GM23338 (cell line): ENCODE measurements around the gene EXOC4.

ENCODE experiments used
- CREB1 ChIP-seq: fragments of 250-450 bp; sonication (Bioruptor Pico); IDR thresholded peaks from 2 replicates; pipeline ENCODE4 v1.5.0; 2020; ENCODE audit warnings: low read depth, mild to moderate bottlenecking, moderate library complexity
- CTCF ChIP-seq, 2 experiments: fragments of 200-600 bp in 1 of 2; sonication (generic) in 1 of 2; conservative IDR thresholded peaks; 2 replicates each; pipeline versions ENCODE4 v1.5.1 to v1.6.1; 2016 to 2017; ENCODE audit warnings: antibody characterized with exemption in 2 of 2, low read depth in 2 of 2, mild to moderate bottlenecking in 2 of 2, moderate library complexity in 1 of 2
- ETS1 ChIP-seq: IDR thresholded peaks from 2 replicates; pipeline ENCODE4 v1.6.1; 2016; ENCODE audit warnings: antibody characterized with exemption
- EZH2 ChIP-seq: fragments of 200-600 bp; sonication (generic); IDR thresholded peaks from one replicate; pipeline ENCODE4 v1.8.0; 2017; ENCODE audit warnings: antibody characterized with exemption, mild to moderate bottlenecking, low read depth; ENCODE audit not compliant: unreplicated experiment
- EZH2phosphoT487 ChIP-seq: fragments of 200-600 bp; sonication (generic); IDR thresholded peaks from one replicate; pipeline ENCODE4 v1.8.1; 2018; ENCODE audit warnings: antibody characterized with exemption; ENCODE audit not compliant: unreplicated experiment
- JUNB ChIP-seq: IDR thresholded peaks from one replicate; pipeline ENCODE4 v1.6.1; 2016; ENCODE audit warnings: antibody characterized with exemption; ENCODE audit not compliant: unreplicated experiment
- NANOG ChIP-seq: IDR thresholded peaks from 2 replicates; pipeline ENCODE4 v1.6.1; 2016; ENCODE audit warnings: antibody characterized with exemption, borderline replicate concordance
- POLR2AphosphoS5 ChIP-seq: IDR thresholded peaks from 2 replicates; pipeline ENCODE4 v1.6.1; 2016; ENCODE audit warnings: antibody characterized with exemption, low read depth
- REST ChIP-seq: IDR thresholded peaks from one replicate; pipeline ENCODE4 v1.6.1; 2018; ENCODE audit warnings: antibody characterized with exemption; ENCODE audit not compliant: unreplicated experiment
- ZNF114 ChIP-seq: fragments of 250-450 bp; sonication (Bioruptor Pico); IDR thresholded peaks from 2 replicates; pipeline ENCODE4 v1.5.0; 2020; ENCODE audit warnings: mild to moderate bottlenecking, moderate library complexity
- ZNF462 ChIP-seq: fragments of 250-450 bp; sonication (Bioruptor Pico); IDR thresholded peaks from 2 replicates; pipeline ENCODE4 v1.5.0; 2020; ENCODE audit warnings: mild to moderate bottlenecking, moderate library complexity

- TF ChIP-seq CTCF (conservative IDR thresholded peaks at IDR 0.05; ENCODE audit: low read depth in 2 of 2) (no peak), POLR2AphosphoS5 (no peak), CREB1 (CRISPR knock-in tag) (no peak), NANOG (no peak), REST (no peak), EZH2 (no peak), EZH2phosphoT487 (no peak), JUNB (no peak), ZNF462 (CRISPR knock-in tag) (no peak), ETS1 (no peak), ZNF114 (CRISPR knock-in tag) (no peak)
Measured at GRCh38 chr7:133777701-133778100, 524.8 kb downstream of the EXOC4 start.
